Kidney glomerular epithelial cell (primary cell): ENCODE results near the gene ZNF211.

ENCODE experiments used
- DNase-seq: peaks from one replicate; lab custom pipeline; 2025; lab: John Stamatoyannopoulos, UW

The ZNF211 gene

GRCh38 chr19:57632987-57633831 lies at the start of gene ZNF211:
ZNF211 (plus strand) TSS chr19:57633168; CDS start chr19:57633347, 179 bp downstream.
- peak; percentile 90 for DNase-seq

GRCh38 chr19:57583521-57584416 lies 49.2 kb upstream of the ZNF211 start, which contains the start of gene ZIK1:
ZIK1 (plus strand) TSS chr19:57584145; CDS start chr19:57584357, 212 bp downstream.
- peak; percentile 80 for DNase-seq

- DNase-seq: no peak
Observed at GRCh38 chr19:57587529-57587928, 45.4 kb upstream of the ZNF211 start.

GRCh38 chr19:57599377-57599760 lies 33.6 kb upstream of the ZNF211 start:
- no peak for DNase-seq

- peak; percentile 78 for DNase-seq
Observed at GRCh38 chr19:57599761-57600383, 33.1 kb upstream of the ZNF211 start, which contains the start of gene ZNF530. ZNF530 (plus strand) TSS chr19:57599885; CDS start chr19:57604346, 4,461 bp downstream.

GRCh38 chr19:57606931-57607330 lies 26.0 kb upstream of the ZNF211 start:
- DNase-seq: no peak

- no peak for DNase-seq
Observed at GRCh38 chr19:57611113-57611512, 21.9 kb upstream of the ZNF211 start.

GRCh38 chr19:57613941-57614743 lies 18.8 kb upstream of the ZNF211 start, which contains the start of gene ZNF134:
ZNF134 (plus strand) TSS chr19:57614242; CDS start chr19:57619469, 5,227 bp downstream.
- peak; percentile 77 for DNase-seq

- DNase-seq: no peak
Observed at GRCh38 chr19:57615346-57615745, 17.6 kb upstream of the ZNF211 start.

GRCh38 chr19:57620673-57621348 lies 12.2 kb upstream of the ZNF211 start:
- no peak for DNase-seq

- DNase-seq: no peak
Observed at GRCh38 chr19:57623091-57623490, 9.9 kb upstream of the ZNF211 start.

GRCh38 chr19:57633832-57634131 lies 814 bp downstream of the ZNF211 start:
- no peak for DNase-seq

- DNase-seq: no peak
Observed at GRCh38 chr19:57637379-57637778, 4.4 kb downstream of the ZNF211 start.

GRCh38 chr19:57641715-57642234 lies 8.8 kb downstream of the ZNF211 start:
- no peak for DNase-seq

- no peak for DNase-seq
Observed at GRCh38 chr19:57642396-57643046, 9.6 kb downstream of the ZNF211 start.

- DNase-seq: no peak
Observed at GRCh38 chr19:57643734-57644133, 10.8 kb downstream of the ZNF211 start.

- DNase-seq: no peak
Observed at GRCh38 chr19:57648331-57649003, 15.5 kb downstream of the ZNF211 start.

- DNase-seq: no peak
Observed at GRCh38 chr19:57651654-57651996, 18.7 kb downstream of the ZNF211 start.

- DNase-seq: no peak
Observed at GRCh38 chr19:57653689-57654088, 20.7 kb downstream of the ZNF211 start.

GRCh38 chr19:57655443-57655842 lies 22.5 kb downstream of the ZNF211 start:
- DNase-seq: no peak
